AG20443 (cell line): Measurements from ENCODE around the gene ZNF513.
"Not testable (repeated sequence)": the region's sequence is repeated elsewhere in the genome, so short reads cannot be mapped to it uniquely, and the experiment has no call there.

Experiments
- DNase-seq: peaks from one replicate; pipeline ENCODE4 v3.0.0; 2012; ENCODE audit warnings: low spot score, mixed read lengths

Gene ZNF513

DNA sequence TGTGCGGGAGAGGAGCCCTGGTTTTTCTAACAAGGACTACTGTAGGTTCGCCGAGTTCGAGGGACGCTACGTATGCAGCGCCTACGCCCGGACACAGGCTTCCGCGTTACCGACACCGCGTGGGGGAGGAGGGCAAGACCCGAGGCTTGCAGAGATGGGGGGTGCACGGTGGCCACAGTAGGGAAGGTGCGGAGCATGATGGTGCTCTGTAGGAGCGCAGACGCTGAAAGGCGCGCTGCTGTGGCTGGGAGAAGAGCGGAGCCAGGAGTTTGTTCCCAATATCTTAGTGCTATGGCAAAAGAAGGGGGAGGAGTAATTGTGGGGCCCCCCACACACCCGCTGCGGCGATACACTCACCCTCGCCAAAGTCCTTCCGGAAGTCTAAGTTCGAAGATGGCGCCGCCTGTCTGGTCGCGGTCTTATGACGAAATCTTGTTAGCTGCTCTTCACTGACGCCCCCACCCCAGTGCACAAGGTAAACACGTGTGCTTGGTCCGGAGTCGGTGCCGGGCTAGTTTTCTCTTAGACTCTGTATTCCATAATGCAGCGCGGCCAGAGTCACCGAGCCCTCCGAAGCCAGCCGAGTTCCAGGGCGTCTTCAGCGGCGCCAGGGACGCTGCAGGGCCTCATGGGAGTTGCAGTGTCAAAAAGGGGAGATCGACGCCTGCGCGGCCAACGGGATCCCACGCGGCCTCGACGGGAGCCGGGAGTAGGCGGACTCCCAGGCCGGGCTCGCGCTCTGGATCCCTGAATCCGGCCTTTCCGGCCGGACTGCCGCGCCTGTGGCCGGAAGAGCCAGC, 24.0 kb downstream of the ZNF513 start, which contains the start of gene GTF3C2:
TSS of gene GTF3C2 (minus strand) at position 383 of the 800 bp plus-strand sequence. CDS start 13,210 bp downstream, outside the sequence.
- peak; percentile 97 for DNase-seq

DNA sequence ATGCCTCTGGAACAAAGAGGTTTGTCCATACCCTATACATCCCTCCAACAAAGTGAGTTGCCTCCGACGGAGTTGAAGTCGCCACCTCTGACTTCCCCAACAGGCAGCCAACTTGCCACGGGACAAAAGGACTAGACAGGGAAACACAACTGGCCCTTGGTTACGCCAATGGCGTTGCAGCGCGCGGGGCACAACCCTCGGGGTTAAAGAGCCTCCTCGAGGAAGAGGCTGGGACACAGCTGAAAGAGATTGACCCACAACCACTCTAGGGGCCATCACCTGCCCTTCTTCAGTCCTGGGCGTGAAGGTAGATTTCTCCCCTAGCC, 24.5 kb downstream of the ZNF513 start:
- peak; percentile 60 for DNase-seq

DNA sequence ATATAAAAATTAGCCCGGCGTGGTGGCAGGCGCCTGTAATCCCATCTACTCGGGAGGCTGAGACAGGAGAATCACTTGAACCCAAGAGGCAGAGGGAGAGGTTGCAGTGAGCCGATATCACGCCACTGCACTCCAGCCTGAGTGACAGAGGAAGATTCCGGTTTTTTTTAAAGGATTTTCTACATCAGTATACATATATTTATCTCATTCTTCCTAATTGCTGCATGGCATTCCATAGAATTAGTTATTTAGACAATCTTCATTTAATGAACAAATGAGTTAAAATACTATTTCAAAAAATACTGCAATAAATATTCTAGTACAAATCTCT, 26.0 kb downstream of the ZNF513 start:
- DNase-seq: no peak

GRCh38 chr2:27353762-27354596, 26.6 kb downstream of the ZNF513 start:
- DNase-seq: no peak

- DNase-seq: not testable (repeated sequence)
These were observed 27.2 kb downstream of the ZNF513 start for GRCh38 chr2:27353386-27353761.

DNA sequence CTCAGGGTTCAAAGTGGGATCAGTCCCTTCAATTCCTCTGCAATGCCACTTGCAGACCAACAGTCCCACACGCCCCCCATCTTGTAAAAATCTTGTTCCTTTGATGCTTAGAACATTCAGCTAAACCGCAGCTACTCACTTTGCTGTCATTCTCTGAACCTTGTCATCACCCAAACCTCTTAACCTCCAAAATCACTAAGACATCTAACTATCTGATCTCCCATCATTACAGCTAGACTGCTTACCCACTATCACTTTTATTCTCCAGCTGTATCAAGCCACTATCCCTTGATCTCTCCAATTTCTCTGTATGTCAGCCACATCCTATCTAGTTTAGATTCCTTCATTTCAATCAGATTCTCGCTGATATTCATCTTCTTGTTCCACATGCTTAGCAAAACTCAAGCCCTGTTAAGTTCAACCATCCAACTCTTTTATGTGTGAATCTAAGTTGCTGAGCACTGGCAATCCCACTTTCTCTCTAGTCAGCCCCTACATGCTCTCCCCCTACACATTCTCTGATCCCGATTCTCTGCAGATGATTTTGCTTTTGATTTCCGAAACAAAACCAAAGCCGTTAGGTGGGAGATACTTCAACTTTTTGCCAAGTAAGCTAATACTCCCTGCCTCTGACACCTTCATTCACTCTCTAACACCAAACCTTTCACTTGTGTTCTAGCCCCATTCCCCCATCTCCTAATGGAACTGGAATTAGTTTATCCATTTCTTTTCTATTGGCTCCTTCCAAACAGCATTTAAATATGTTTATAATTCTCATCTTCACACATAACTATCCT, 28.5 kb downstream of the ZNF513 start:
- no peak for DNase-seq

- no peak for DNase-seq
These were observed 30.3 kb downstream of the ZNF513 start for GRCh38 chr2:27350106-27350693.

DNA sequence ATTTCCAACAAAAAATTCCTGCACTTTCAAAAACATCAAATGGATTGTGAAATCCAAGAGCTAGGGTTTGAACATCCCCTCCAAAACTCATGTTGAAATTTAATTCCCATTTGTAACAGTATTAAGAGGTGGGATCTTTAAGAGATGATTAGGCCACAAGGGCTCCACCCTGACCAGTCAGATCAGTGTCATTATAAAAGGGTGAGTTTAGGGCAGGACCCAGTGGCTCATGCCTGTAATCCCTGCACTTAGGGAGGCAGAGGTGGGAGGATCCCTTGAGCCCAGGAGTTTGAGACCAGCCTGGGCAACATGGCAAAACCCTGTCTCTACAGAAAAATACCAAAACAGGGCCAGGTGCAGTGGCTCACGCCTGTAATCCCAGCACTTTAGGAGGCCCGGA, 32.9 kb downstream of the ZNF513 start:
- no peak for DNase-seq

DNA sequence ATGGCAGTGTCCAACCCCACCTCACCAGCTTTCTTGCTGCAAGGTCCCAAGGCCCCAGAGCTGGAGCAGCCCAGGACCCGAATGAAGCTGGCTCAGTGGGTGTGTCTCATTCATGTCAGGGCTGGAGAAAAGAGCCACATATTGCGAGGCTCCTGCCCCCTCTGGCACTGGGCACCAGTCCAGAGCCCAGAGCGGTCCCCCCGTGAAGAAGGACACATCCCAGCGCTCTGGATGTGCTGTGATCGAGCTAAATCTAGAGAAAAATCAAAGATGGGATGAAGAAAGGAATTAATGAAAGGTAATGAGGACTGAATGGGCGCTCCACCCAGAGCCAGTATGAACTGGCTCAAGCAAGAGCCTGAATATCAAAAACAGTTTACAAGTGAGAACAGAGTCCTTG, 44.4 kb downstream of the ZNF513 start:
- DNase-seq: no peak

GRCh38 chr2:27335311-27335710, 45.2 kb downstream of the ZNF513 start:
- no peak for DNase-seq
